ENCODE data around the gene GLYATL3.

GLYATL3 gene

GRCh38 chr6:49523901-49524300 lies 24.2 kb downstream of the GLYATL3 start:
- TF ChIP-seq ZNF274 (IDR thresholded peaks at IDR 0.05; ENCODE audit: low read depth, low read length) (no peak), YY1 (IDR thresholded peaks at IDR 0.05; ENCODE audit: insufficient read depth, insufficient read length) (no peak), SUZ12 (IDR thresholded peaks at IDR 0.05; ENCODE audit: extremely low read depth, insufficient read depth, insufficient read length) (no peak)
- Histone ChIP-seq H3K4me1 (ENCODE audit: insufficient read depth, insufficient read length) (no peaks in the 10 kb centered on the region), H3K9me3 (ENCODE audit: insufficient read depth, low read length) (no peaks in the 10 kb centered on the region), H3K36me3 (ENCODE audit: insufficient read depth, insufficient read length, low read length) (no peaks in the 10 kb centered on the region), H3K9ac (ENCODE audit: insufficient read length, low read depth) (no peak overlapping the region), H3K27me3 (ENCODE audit: insufficient read depth, insufficient read length) (no peaks in the 10 kb centered on the region), H3K4me3 (ENCODE audit: insufficient read length, low read depth) (no peak overlapping the region)
- DNase-seq (ENCODE audit: low read depth, low spot score) = no peak

DNA sequence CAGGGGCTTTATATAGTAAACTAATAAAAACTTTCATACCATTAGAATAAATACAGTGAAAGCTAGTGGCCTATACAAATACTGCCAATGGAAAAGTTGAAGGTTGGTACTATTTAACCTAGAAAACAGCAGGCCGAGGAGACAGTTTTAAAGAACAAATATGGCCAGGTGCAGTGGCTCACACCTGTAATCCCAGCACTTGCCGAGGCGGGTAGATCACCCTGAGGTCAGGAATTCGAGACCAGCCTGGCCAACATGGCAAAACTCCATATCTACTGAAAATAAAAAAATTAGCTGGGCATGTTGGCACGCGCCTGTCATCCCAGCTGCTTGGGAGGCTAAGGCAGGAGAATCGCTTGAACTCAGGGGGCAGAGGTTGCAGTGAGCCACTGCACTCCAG lies 24.8 kb downstream of the GLYATL3 start:
- no peak for DNase-seq (ENCODE audit: low read depth, low spot score)

DNA sequence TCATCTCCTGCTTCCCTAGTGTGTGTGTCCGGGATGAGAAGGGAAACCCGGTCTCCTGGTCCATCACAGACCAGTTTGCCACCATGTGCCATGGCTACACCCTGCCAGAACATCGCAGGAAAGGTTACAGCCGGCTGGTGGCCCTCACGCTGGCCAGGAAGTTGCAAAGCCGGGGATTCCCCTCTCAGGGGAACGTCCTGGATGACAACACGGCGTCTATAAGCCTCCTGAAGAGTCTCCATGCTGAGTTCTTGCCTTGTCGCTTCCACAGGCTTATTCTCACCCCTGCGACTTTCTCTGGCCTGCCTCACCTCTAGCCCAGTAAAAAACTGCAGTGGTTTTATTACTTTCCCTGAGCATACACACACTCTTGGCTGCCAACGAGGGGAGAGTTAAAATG lies 26.9 kb downstream of the GLYATL3 start:
- Histone ChIP-seq H3K27me3 (ENCODE audit: insufficient read depth, insufficient read length) (no peaks in the 10 kb centered on the region), H3K4me3 (ENCODE audit: insufficient read length, low read depth) (no peak overlapping the region), H3K9me3 (ENCODE audit: insufficient read depth, low read length) (no peaks in the 10 kb centered on the region), H3K4me1 (ENCODE audit: insufficient read depth, insufficient read length) (no peaks in the 10 kb centered on the region), H3K36me3 (ENCODE audit: insufficient read depth, insufficient read length, low read length) (no peaks in the 10 kb centered on the region), H3K9ac (ENCODE audit: insufficient read length, low read depth) (no peak overlapping the region)
- no peak for TF ChIP-seq YY1 (IDR thresholded peaks at IDR 0.05; ENCODE audit: insufficient read depth, insufficient read length)
- TF ChIP-seq SUZ12 (IDR thresholded peaks at IDR 0.05; ENCODE audit: extremely low read depth, insufficient read depth, insufficient read length) = no peak
- TF ChIP-seq ZNF274 (IDR thresholded peaks at IDR 0.05; ENCODE audit: low read depth, low read length) = no peak
- no peak for DNase-seq (ENCODE audit: low read depth, low spot score)

More for the DNA sequence above, 24.8 kb downstream of the GLYATL3 start:
- no peak for TF ChIP-seq YY1 (IDR thresholded peaks at IDR 0.05; ENCODE audit: insufficient read depth, insufficient read length)
- H3K9ac ChIP-seq (ENCODE audit: insufficient read length, low read depth) = no peak overlapping the region
- H3K36me3 ChIP-seq (ENCODE audit: insufficient read depth, insufficient read length, low read length) = no peaks in the 10 kb centered on the region
- no peaks in the 10 kb centered on the region for H3K9me3 ChIP-seq (ENCODE audit: insufficient read depth, low read length)
- no peak overlapping the region for H3K4me3 ChIP-seq (ENCODE audit: insufficient read length, low read depth)
- no peaks in the 10 kb centered on the region for H3K27me3 ChIP-seq (ENCODE audit: insufficient read depth, insufficient read length)
- no peaks in the 10 kb centered on the region for H3K4me1 ChIP-seq (ENCODE audit: insufficient read depth, insufficient read length)

DNA sequence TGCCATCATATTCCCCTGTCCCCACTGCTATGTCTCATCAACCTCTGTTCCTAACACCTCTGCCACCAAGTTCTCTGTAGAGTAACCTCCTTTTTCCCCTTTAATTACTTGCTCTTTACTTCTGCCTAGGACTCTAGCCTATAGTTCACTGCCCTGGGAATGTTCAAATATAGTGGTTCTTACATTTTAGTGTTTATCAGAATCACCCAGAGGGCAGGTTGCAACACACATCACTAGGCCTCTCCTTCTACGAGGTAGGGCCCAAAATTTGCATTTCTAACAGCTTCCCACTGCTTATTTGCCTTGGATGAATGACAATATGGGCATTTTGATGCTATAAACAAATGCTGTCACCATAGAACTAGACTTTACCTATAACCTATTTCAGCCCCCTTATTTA lies 27.6 kb downstream of the GLYATL3 start:
- Histone ChIP-seq H3K9me3 (ENCODE audit: insufficient read depth, low read length) (no peaks in the 10 kb centered on the region), H3K9ac (ENCODE audit: insufficient read length, low read depth) (no peak overlapping the region), H3K4me3 (ENCODE audit: insufficient read length, low read depth) (no peak overlapping the region), H3K36me3 (ENCODE audit: insufficient read depth, insufficient read length, low read length) (no peaks in the 10 kb centered on the region), H3K4me1 (ENCODE audit: insufficient read depth, insufficient read length) (no peaks in the 10 kb centered on the region), H3K27me3 (ENCODE audit: insufficient read depth, insufficient read length) (no peaks in the 10 kb centered on the region)
- TF ChIP-seq SUZ12 (IDR thresholded peaks at IDR 0.05; ENCODE audit: extremely low read depth, insufficient read depth, insufficient read length) (no peak), YY1 (IDR thresholded peaks at IDR 0.05; ENCODE audit: insufficient read depth, insufficient read length) (no peak), ZNF274 (IDR thresholded peaks at IDR 0.05; ENCODE audit: low read depth, low read length) (no peak)
- DNase-seq (ENCODE audit: low read depth, low spot score) = no peak

- no peak for DNase-seq (ENCODE audit: low read depth, low spot score)
- Histone ChIP-seq H3K36me3 (ENCODE audit: insufficient read depth, insufficient read length, low read length) (no peaks in the 10 kb centered on the region), H3K4me3 (ENCODE audit: insufficient read length, low read depth) (no peak overlapping the region), H3K9ac (ENCODE audit: insufficient read length, low read depth) (no peak overlapping the region), H3K4me1 (ENCODE audit: insufficient read depth, insufficient read length) (no peaks in the 10 kb centered on the region), H3K9me3 (ENCODE audit: insufficient read depth, low read length) (no peaks in the 10 kb centered on the region), H3K27me3 (ENCODE audit: insufficient read depth, insufficient read length) (no peaks in the 10 kb centered on the region)
- TF ChIP-seq ZNF274 (IDR thresholded peaks at IDR 0.05; ENCODE audit: low read depth, low read length) (no peak), YY1 (IDR thresholded peaks at IDR 0.05; ENCODE audit: insufficient read depth, insufficient read length) (no peak), SUZ12 (IDR thresholded peaks at IDR 0.05; ENCODE audit: extremely low read depth, insufficient read depth, insufficient read length) (no peak)
Measured at GRCh38 chr6:49528571-49528970, 28.8 kb downstream of the GLYATL3 start.

GRCh38 chr6:49530141-49530776 lies 30.5 kb downstream of the GLYATL3 start:
- no peaks in the 10 kb centered on the region for H3K36me3 ChIP-seq (ENCODE audit: insufficient read depth, insufficient read length, low read length)
- no peaks in the 10 kb centered on the region for H3K9me3 ChIP-seq (ENCODE audit: insufficient read depth, low read length)
- H3K27me3 ChIP-seq (ENCODE audit: insufficient read depth, insufficient read length) = no peaks in the 10 kb centered on the region
- no peak overlapping the region for H3K9ac ChIP-seq (ENCODE audit: insufficient read length, low read depth)
- H3K4me3 ChIP-seq (ENCODE audit: insufficient read length, low read depth) = no peak overlapping the region
- TF ChIP-seq ZNF274 (IDR thresholded peaks at IDR 0.05; ENCODE audit: low read depth, low read length) = no peak
- TF ChIP-seq YY1 (IDR thresholded peaks at IDR 0.05; ENCODE audit: insufficient read depth, insufficient read length) = no peak
- no peak for TF ChIP-seq SUZ12 (IDR thresholded peaks at IDR 0.05; ENCODE audit: extremely low read depth, insufficient read depth, insufficient read length)
- H3K4me1 ChIP-seq (ENCODE audit: insufficient read depth, insufficient read length) = no peaks in the 10 kb centered on the region
- DNase-seq (ENCODE audit: low read depth, low spot score) = no peak

GRCh38 chr6:49531774-49532569 lies 32.2 kb downstream of the GLYATL3 start:
- no peak for TF ChIP-seq ZNF274 (IDR thresholded peaks at IDR 0.05; ENCODE audit: low read depth, low read length)
- no peak for TF ChIP-seq YY1 (IDR thresholded peaks at IDR 0.05; ENCODE audit: insufficient read depth, insufficient read length)
- TF ChIP-seq SUZ12 (IDR thresholded peaks at IDR 0.05; ENCODE audit: extremely low read depth, insufficient read depth, insufficient read length) = no peak
- DNase-seq (ENCODE audit: low read depth, low spot score) = no peak
- H3K36me3 ChIP-seq (ENCODE audit: insufficient read depth, insufficient read length, low read length) = no peaks in the 10 kb centered on the region
- no peaks in the 10 kb centered on the region for H3K4me1 ChIP-seq (ENCODE audit: insufficient read depth, insufficient read length)
- H3K4me3 ChIP-seq (ENCODE audit: insufficient read length, low read depth) = no peak overlapping the region
- H3K9me3 ChIP-seq (ENCODE audit: insufficient read depth, low read length) = no peaks in the 10 kb centered on the region
- H3K9ac ChIP-seq (ENCODE audit: insufficient read length, low read depth) = no peak overlapping the region
- H3K27me3 ChIP-seq (ENCODE audit: insufficient read depth, insufficient read length) = no peaks in the 10 kb centered on the region
